ENCODE data around the gene CIB2. TPM values are rescaled to one million over a fixed set of nuclear protein-coding genes. Genes with fewer than 3 reads are reported as not detected.

CIB2 gene
- polyA plus RNA-seq, 1 experiment, result 3.7 TPM

GRCh38 chr15:78175330-78175729, 44.1 kb upstream of the CIB2 start:
- H3K27me3 ChIP-seq (ENCODE audit: control insufficient read depth, insufficient read depth, low read length), result peaks cover 4% of the 10 kb centered on the region
- ChIA-PET CTCF (interaction anchor here (3.4 kb wide), 1 partner anchor 65 kb away, joined by 59 read pairs; no protein-coding TSS in a partner anchor), POLR2A (no interaction called here)
- H3K4me3 ChIP-seq (ENCODE audit: low read depth, low read length), result no peak overlapping the region
- TF ChIP-seq CTCF (IDR thresholded peaks at IDR 0.05; ENCODE audit: low read depth, low read length), result no peak
- DNase-seq (ENCODE audit: low read depth, low spot score), result no peak
- H3K9me3 ChIP-seq (ENCODE audit: control insufficient read depth, insufficient read depth, low read length), result peaks cover 3% of the 10 kb centered on the region; the same call in 1 of the 2 replicates
- H3K27ac ChIP-seq (ENCODE audit: low read depth, low read length), result no peak overlapping the region

GRCh38 chr15:78174401-78174800, 43.2 kb upstream of the CIB2 start:
- Histone ChIP-seq H3K27me3 (ENCODE audit: control insufficient read depth, insufficient read depth, low read length) (peaks cover 4% of the 10 kb centered on the region), H3K4me3 (ENCODE audit: low read depth, low read length) (no peak overlapping the region), H3K27ac (ENCODE audit: low read depth, low read length) (no peak overlapping the region), H3K9me3 (ENCODE audit: control insufficient read depth, insufficient read depth, low read length) (peaks cover 3% of the 10 kb centered on the region; the same call in 1 of the 2 replicates)
- ChIA-PET CTCF (interaction anchor here (0.6 kb wide), 1 partner anchor 171 kb away, joined by 4 read pairs; no protein-coding TSS in a partner anchor), POLR2A (no interaction called here)
- TF ChIP-seq CTCF (IDR thresholded peaks at IDR 0.05; ENCODE audit: low read depth, low read length), result no peak
- DNase-seq (ENCODE audit: low read depth, low spot score), result no peak

GRCh38 chr15:78171864-78172472, 40.7 kb upstream of the CIB2 start:
- ChIA-PET CTCF (interaction anchor here (0.9 kb wide), 1 partner anchor 63 kb away, joined by 3 read pairs; no protein-coding TSS in a partner anchor), POLR2A (no interaction called here)
- TF ChIP-seq CTCF (IDR thresholded peaks at IDR 0.05; ENCODE audit: low read depth, low read length), result no peak
- H3K27ac ChIP-seq (ENCODE audit: low read depth, low read length), result no peak overlapping the region
- no peak overlapping the region for H3K4me3 ChIP-seq (ENCODE audit: low read depth, low read length)
- peaks cover 3% of the 10 kb centered on the region; the same call in 1 of the 2 replicates for H3K9me3 ChIP-seq (ENCODE audit: control insufficient read depth, insufficient read depth, low read length)
- no peak for DNase-seq (ENCODE audit: low read depth, low spot score)
- H3K27me3 ChIP-seq (ENCODE audit: control insufficient read depth, insufficient read depth, low read length), result no peaks in the 10 kb centered on the region

- CTCF ChIA-PET, result no interaction called here
- POLR2A ChIA-PET, result no interaction called here
- DNase-seq (ENCODE audit: low read depth, low spot score), result no peak
- TF ChIP-seq CTCF (IDR thresholded peaks at IDR 0.05; ENCODE audit: low read depth, low read length), result no peak
- no peak overlapping the region for H3K27ac ChIP-seq (ENCODE audit: low read depth, low read length)
- no peaks in the 10 kb centered on the region for H3K27me3 ChIP-seq (ENCODE audit: control insufficient read depth, insufficient read depth, low read length)
- H3K4me3 ChIP-seq (ENCODE audit: low read depth, low read length), result no peak overlapping the region
- peaks cover 3% of the 10 kb centered on the region; the same call in 1 of the 2 replicates for H3K9me3 ChIP-seq (ENCODE audit: control insufficient read depth, insufficient read depth, low read length)
Measured at GRCh38 chr15:78170848-78171773, 39.9 kb upstream of the CIB2 start.

- H3K27me3 ChIP-seq (ENCODE audit: control insufficient read depth, insufficient read depth, low read length), result no peaks in the 10 kb centered on the region
- H3K27ac ChIP-seq (ENCODE audit: low read depth, low read length), result no peak overlapping the region
- POLR2A ChIA-PET, result no interaction called here
- no peak overlapping the region for H3K4me3 ChIP-seq (ENCODE audit: low read depth, low read length)
- DNase-seq (ENCODE audit: low read depth, low spot score), result no peak
- CTCF ChIA-PET, result interaction anchor here (1.7 kb wide), 1 partner anchor 9 kb away, joined by 6 read pairs; no protein-coding TSS in a partner anchor
- H3K9me3 ChIP-seq (ENCODE audit: control insufficient read depth, insufficient read depth, low read length), result peaks cover 3% of the 10 kb centered on the region; the same call in 1 of the 2 replicates
- no peak for TF ChIP-seq CTCF (IDR thresholded peaks at IDR 0.05; ENCODE audit: low read depth, low read length)
Measured at GRCh38 chr15:78168608-78169007, 37.4 kb upstream of the CIB2 start.

Measured in AG04450 (cell line).